NCI-H187 (cell line): Measurements from ENCODE around the gene FBXO22.
"Not testable (repeated sequence)": the region's sequence is repeated elsewhere in the genome, so short reads cannot be mapped to it uniquely, and the experiment has no call there.

ENCODE experiments used
- DNase-seq, 2 experiments: peaks; one replicate each; lab custom pipeline; 2025; lab: John Stamatoyannopoulos, UW

The FBXO22 gene

DNA sequence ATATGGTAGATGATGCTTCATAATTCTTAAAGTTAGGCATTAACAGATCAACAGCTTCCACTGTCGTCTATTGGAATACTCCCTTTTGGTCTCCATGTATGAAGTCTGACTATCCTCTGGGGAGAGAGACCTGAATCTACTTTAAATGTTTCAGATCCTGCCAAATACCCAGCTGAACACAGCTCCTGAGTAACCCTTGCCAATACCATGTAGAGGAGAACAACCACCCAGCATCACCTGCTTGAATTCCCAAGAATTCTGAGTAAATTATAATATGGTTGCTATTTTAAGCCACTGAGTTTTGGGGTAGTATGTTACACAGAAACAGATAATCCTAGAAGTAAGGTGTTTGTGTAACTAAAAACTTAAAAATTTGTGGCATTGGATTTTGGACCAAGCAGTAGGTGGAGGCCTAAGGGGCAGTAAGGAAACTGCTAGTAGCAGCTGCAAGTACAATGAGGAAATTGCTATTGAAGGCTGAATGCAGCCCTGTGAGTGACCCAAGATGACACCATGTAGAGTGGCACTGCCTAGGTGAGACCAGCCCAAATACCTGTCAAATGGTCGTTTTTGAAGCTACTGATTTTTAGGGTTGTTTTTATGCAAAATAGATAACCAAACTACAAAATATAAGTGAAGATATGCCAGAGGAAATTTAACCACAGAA is 77.6 kb downstream of the FBXO22 start:
- DNase-seq: no peak

DNA sequence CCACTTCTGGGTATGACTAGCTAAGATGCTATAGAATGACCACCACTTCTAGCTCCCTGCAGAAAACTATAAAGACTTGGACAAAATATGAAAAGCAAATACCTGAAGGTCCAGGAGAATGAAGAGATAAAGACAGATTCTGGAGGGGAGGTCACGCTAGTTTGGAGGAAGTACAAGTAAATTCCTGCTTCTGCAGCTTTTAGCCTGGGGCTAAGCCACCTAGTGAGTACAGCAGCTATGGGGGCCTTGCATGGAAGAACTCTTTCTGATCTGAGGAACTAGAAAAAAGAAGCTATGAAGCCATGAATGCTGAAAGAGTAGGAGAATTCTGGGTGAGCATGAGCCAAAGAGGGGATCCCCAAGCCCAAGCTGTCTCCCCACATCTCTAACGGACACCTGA is 78.8 kb downstream of the FBXO22 start:
- no peak for DNase-seq

DNA sequence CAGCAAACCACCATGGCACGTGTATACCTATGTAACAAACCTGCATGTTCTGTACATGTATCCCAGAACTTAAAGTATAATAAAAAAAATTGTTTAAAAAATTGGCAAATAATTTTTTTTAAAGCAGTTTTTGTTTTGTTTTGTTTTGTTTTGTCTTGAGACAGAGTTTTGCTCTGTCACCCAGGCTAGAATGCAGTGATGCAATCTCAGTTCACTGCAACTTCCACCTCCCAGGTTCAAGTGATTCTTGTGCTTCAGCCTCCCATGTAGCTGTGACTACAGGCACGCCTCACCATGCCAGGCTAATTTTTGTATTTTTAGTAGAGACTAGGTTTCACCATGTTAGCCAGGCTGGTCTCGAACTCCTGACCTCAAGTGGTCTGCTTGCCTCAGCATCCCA is 81.0 kb downstream of the FBXO22 start:
- not testable (repeated sequence) for DNase-seq

- DNase-seq: no peak
Observed at GRCh38 chr15:75985971-75986370, 82.3 kb downstream of the FBXO22 start.

GRCh38 chr15:75989045-75989444 is 85.4 kb downstream of the FBXO22 start:
- DNase-seq: no peak

DNA sequence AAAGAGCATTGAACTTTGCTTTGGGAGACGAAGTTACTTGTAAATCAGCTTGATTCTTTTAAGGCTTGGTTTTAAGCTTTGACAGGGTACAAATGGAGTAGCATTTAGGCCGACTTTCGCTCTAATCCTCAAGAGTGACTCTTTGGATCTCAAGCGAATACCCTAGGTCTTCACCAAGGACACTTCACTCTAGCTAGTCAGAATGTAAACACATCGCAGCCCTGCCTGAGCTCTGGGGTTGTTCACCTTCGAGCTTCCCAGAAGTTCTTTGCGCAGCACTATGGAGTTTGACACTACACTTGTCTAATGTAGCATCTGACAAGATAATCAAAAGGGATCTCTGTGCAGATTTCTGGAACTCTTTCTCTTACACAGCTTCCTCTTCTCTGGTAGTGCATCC is 86.2 kb downstream of the FBXO22 start:
- no peak for DNase-seq
